HL-60 (cell line): ENCODE measurements around the gene ROR2.

ENCODE experiments used
- DNase-seq, 2 experiments: peaks; one replicate each; pipeline ENCODE4 v3.0.0-alpha.2; 2010 to 2020; ENCODE audit warnings: low read depth in 1 of 2, low spot score in 1 of 2
- H3K27ac ChIP-seq: fragments of 250-450 bp; sonication (Bioruptor Pico); replicated peaks from 2 replicates; pipeline ENCODE4 v1.5.1; 2020; ENCODE audit warnings: mild to moderate bottlenecking, moderate library complexity
- H3K27me3 ChIP-seq: fragments of 250-450 bp; sonication (Bioruptor Pico); 2 replicates; pipeline ENCODE4 v1.5.1; 2021; ENCODE audit warnings: mild to moderate bottlenecking, moderate library complexity; ENCODE audit not compliant: insufficient read depth, poor library complexity, severe bottlenecking
- H3K4me3 ChIP-seq: replicated peaks from 2 replicates; pipeline ENCODE4 v1.5.1; 2011; ENCODE audit warnings: mild to moderate bottlenecking, control low read depth, low read length; ENCODE audit not compliant: insufficient read depth
- GABPA ChIP-seq: IDR thresholded peaks from 2 replicates; pipeline ENCODE4 v1.6.1; 2012; ENCODE audit warnings: low read depth
- POLR2AphosphoS5 ChIP-seq: IDR thresholded peaks from 2 replicates; pipeline ENCODE4 v1.6.1; 2012; ENCODE audit warnings: low read depth
- SPI1 ChIP-seq: IDR thresholded peaks from 2 replicates; pipeline ENCODE4 v1.6.1; 2012; ENCODE audit warnings: low read depth, mild to moderate bottlenecking, borderline replicate concordance
- TF ChIP-seq, protein P1 (sequence below): IDR thresholded peaks from one replicate; pipeline ENCODE4 v1.5.1; 2011; ENCODE audit warnings: low read length, control low read depth, inconsistent platforms; ENCODE audit not compliant: insufficient read depth
- TF ChIP-seq, protein P2 (sequence below): IDR thresholded peaks from 2 replicates; pipeline ENCODE4 v1.6.1; 2012; ENCODE audit warnings: low read depth; ENCODE audit not compliant: insufficient replicate concordance

Gene ROR2

DNA sequence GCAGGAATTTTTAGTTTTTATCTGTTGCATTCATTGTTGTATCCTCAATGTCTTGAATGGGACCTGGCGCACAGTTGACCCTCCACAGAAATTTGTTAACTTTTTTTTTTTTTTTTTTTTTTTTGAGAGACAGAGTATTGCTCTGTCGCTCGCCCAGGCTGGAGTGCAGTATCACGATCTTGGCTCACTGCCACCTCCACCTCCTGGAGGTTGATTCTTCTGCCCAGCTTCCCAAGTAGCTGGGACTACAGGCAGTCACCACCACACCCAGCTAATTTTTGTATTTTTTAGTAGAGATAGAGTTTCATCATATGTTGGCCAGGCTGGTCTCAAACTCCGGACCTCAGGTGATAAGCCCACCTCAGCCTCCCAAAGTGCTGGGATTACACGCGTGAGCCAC is 205.9 kb downstream of the ROR2 start:
- DNase-seq, result no peak
- Histone ChIP-seq H3K27me3 (no peaks in the 10 kb centered on the region), H3K27ac (no peak overlapping the region), H3K4me3 (no peak overlapping the region)
- TF ChIP-seq GABPA, result no peak
- TF ChIP-seq, protein P1, sequence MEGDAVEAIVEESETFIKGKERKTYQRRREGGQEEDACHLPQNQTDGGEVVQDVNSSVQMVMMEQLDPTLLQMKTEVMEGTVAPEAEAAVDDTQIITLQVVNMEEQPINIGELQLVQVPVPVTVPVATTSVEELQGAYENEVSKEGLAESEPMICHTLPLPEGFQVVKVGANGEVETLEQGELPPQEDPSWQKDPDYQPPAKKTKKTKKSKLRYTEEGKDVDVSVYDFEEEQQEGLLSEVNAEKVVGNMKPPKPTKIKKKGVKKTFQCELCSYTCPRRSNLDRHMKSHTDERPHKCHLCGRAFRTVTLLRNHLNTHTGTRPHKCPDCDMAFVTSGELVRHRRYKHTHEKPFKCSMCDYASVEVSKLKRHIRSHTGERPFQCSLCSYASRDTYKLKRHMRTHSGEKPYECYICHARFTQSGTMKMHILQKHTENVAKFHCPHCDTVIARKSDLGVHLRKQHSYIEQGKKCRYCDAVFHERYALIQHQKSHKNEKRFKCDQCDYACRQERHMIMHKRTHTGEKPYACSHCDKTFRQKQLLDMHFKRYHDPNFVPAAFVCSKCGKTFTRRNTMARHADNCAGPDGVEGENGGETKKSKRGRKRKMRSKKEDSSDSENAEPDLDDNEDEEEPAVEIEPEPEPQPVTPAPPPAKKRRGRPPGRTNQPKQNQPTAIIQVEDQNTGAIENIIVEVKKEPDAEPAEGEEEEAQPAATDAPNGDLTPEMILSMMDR, result no peak
- no peak for TF ChIP-seq POLR2AphosphoS5
- no peak for TF ChIP-seq SPI1
- TF ChIP-seq, protein P2, sequence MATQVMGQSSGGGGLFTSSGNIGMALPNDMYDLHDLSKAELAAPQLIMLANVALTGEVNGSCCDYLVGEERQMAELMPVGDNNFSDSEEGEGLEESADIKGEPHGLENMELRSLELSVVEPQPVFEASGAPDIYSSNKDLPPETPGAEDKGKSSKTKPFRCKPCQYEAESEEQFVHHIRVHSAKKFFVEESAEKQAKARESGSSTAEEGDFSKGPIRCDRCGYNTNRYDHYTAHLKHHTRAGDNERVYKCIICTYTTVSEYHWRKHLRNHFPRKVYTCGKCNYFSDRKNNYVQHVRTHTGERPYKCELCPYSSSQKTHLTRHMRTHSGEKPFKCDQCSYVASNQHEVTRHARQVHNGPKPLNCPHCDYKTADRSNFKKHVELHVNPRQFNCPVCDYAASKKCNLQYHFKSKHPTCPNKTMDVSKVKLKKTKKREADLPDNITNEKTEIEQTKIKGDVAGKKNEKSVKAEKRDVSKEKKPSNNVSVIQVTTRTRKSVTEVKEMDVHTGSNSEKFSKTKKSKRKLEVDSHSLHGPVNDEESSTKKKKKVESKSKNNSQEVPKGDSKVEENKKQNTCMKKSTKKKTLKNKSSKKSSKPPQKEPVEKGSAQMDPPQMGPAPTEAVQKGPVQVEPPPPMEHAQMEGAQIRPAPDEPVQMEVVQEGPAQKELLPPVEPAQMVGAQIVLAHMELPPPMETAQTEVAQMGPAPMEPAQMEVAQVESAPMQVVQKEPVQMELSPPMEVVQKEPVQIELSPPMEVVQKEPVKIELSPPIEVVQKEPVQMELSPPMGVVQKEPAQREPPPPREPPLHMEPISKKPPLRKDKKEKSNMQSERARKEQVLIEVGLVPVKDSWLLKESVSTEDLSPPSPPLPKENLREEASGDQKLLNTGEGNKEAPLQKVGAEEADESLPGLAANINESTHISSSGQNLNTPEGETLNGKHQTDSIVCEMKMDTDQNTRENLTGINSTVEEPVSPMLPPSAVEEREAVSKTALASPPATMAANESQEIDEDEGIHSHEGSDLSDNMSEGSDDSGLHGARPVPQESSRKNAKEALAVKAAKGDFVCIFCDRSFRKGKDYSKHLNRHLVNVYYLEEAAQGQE, result no peak

DNA sequence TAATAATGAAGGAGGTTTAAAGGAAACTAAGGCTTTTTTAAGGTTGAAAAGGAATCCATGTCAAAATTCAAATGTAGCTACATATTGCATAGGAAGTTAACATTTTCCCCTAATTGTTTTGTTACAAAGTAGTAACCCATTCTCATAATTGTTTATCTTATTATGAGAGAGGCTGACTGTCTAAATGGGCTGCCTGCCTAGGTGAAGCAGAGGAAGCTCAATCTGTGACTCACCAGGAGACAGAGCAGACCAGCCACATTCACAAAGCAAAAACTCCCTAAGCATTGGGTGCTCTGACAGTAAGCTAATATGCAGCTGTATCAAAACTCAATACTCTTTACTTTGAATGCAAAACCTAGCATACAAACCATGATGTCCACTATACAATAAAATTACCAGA is 208.5 kb downstream of the ROR2 start:
- Histone ChIP-seq H3K27me3 (no peaks in the 10 kb centered on the region), H3K27ac (no peak overlapping the region), H3K4me3 (no peak overlapping the region)
- TF ChIP-seq SPI1 (no peak), GABPA (no peak), POLR2AphosphoS5 (no peak)
- TF ChIP-seq, protein P2, result no peak
- TF ChIP-seq, protein P1, result no peak
- no peak for DNase-seq

DNA sequence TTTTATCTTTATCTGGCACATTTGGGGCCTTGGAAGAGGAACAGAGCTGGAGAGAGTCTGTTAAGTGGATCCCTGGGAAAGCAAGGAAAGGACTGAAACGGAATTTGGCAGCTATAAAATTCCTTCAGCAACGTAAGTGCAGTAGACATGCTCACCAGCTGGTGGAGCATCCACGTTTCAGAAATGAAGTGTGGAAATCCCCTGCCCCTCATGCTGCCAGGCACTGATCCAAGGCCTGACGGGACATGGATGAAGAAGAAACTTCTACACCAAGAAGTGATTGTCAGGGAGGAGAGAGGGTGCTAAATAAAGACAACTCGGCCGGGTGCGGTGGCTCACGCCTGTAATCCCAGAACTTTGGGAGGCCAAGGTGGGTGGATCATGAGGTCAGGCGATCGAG is 209.3 kb downstream of the ROR2 start:
- Histone ChIP-seq H3K27ac (no peak overlapping the region), H3K27me3 (no peaks in the 10 kb centered on the region), H3K4me3 (no peak overlapping the region)
- TF ChIP-seq SPI1, result no peak
- TF ChIP-seq, protein P1, result no peak
- no peak for TF ChIP-seq POLR2AphosphoS5
- TF ChIP-seq, protein P2, result no peak
- no peak for TF ChIP-seq GABPA
- DNase-seq, result no peak
